GM12878 (cell line): ENCODE data around the gene ADCY7. TPM values are rescaled to one million over a fixed set of nuclear protein-coding genes. Genes with fewer than 3 reads are reported as not detected.

Experiments
- ATAC-seq: fragments of 200-7000 bp; cut with Tn5 transposase; 3 replicates; pipeline ENCODE4 v1.9.1; 2020; ENCODE audit warnings: mild to moderate bottlenecking, moderate library complexity
- BruUV-seq: library from RNA; stranded (reverse); fragments of 400-500 nt; replicated peaks from 2 replicates; lab custom pipeline; 2021; lab: Mats Ljungman, UMichigan
- CTCF ChIA-PET: fragments of 300-600 bp; sonication (Branson Sonifier 250); formaldehyde crosslinking; extraction: SDS; loops from one replicate; lab custom pipeline; 2021; ENCODE audit warnings: inconsistent platforms; lab: Yijun Ruan, JAX
- POLR2A ChIA-PET: fragments of 350-600 bp; formaldehyde crosslinking; extraction: SDS; loops from one replicate; lab custom pipeline; 2021; ENCODE audit warnings: inconsistent platforms; lab: Charles Lee
- RAD21 ChIA-PET: fragments of 300-600 bp; sonication (Branson Sonifier 250); formaldehyde crosslinking; loops from one replicate; lab custom pipeline; 2023; ENCODE audit warnings: antibody characterized with exemption; ENCODE audit not compliant: unreplicated experiment; lab: Charles Lee
- SMC1A ChIA-PET: fragments of 300-600 bp; sonication (Branson Sonifier 250); formaldehyde crosslinking; loops from one replicate; lab custom pipeline; 2023; ENCODE audit not compliant: unreplicated experiment, uncharacterized antibody; lab: Charles Lee
- DNase-seq: peaks from one replicate; pipeline ENCODE4 v3.0.0-alpha.2; 2011; ENCODE audit warnings: low read depth, low spot score
- FAIRE-seq: peaks from 3 replicates; lab custom pipeline; 2011; peaks lifted over from hg19 to GRCh38; lab: Jason Lieb, UNC
- H2AFZ ChIP-seq: 2 replicates; pipeline ENCODE4 v1.6.0; 2011; ENCODE audit warnings: low read depth, low read length, control low read depth; ENCODE audit not compliant: control insufficient read depth
- H3K27ac ChIP-seq: 2 replicates; pipeline ENCODE4 v1.5.1; 2011; ENCODE audit warnings: control low read depth; ENCODE audit not compliant: control insufficient read depth, insufficient read depth
- H3K27me3 ChIP-seq, 2 experiments: replicated peaks in 1 of 2; 2 replicates each; pipeline versions ENCODE4 v1.6.0 to v1.6.1; 2011; ENCODE audit warnings: low read length in 1 of 2; ENCODE audit not compliant: control insufficient read depth in 2 of 2, insufficient read depth in 2 of 2
- H3K36me3 ChIP-seq, 2 experiments: 2 replicates each; pipeline ENCODE4 v1.5.1; 2011; ENCODE audit warnings: low read length in 1 of 2; ENCODE audit not compliant: control insufficient read depth in 2 of 2, insufficient read depth in 2 of 2
- H3K4me1 ChIP-seq: 2 replicates; pipeline ENCODE4 v1.6.1; 2011; ENCODE audit warnings: mild to moderate bottlenecking, low read length, moderate library complexity, mixed read lengths; ENCODE audit not compliant: control insufficient read depth, insufficient read depth
- H3K4me2 ChIP-seq: 2 replicates; pipeline ENCODE4 v1.6.0; 2011; ENCODE audit warnings: control low read depth; ENCODE audit not compliant: control insufficient read depth, insufficient read depth
- H3K4me3 ChIP-seq: fragments of 200-600 bp; sonication (generic); 2 replicates; pipeline ENCODE4 v1.5.1; 2016
- H3K79me2 ChIP-seq: 2 replicates; pipeline ENCODE4 v1.6.0; 2011; ENCODE audit warnings: low read length; ENCODE audit not compliant: control insufficient read depth, insufficient read depth
- H3K9ac ChIP-seq: 2 replicates; pipeline ENCODE4 v1.8.0; 2011; ENCODE audit warnings: low read length, control low read depth, mixed read lengths; ENCODE audit not compliant: control insufficient read depth, insufficient read depth
- H3K9me3 ChIP-seq: replicated peaks from 3 replicates; pipeline ENCODE4 v1.5.1; 2011; ENCODE audit warnings: mild to moderate bottlenecking, low read length; ENCODE audit not compliant: control insufficient read depth, insufficient read depth
- H4K20me1 ChIP-seq: 2 replicates; pipeline ENCODE4 v1.6.0; 2011; ENCODE audit not compliant: control insufficient read depth, insufficient read depth
- BACH1 ChIP-seq: fragments of 450-650 bp; IDR thresholded peaks from 2 replicates; pipeline ENCODE4 v1.6.1; 2017; ENCODE audit warnings: mild to moderate bottlenecking, borderline replicate concordance
- EZH2 ChIP-seq: IDR thresholded peaks from 2 replicates; pipeline ENCODE4 v1.6.1; 2012; ENCODE audit warnings: low read depth, mild to moderate bottlenecking, control low read depth, inconsistent platforms, low read length, borderline replicate concordance; ENCODE audit not compliant: control insufficient read depth
- FOXK2 ChIP-seq: fragments of 450-650 bp; IDR thresholded peaks from 2 replicates; pipeline ENCODE4 v1.6.1; 2017; ENCODE audit warnings: mild to moderate bottlenecking, moderate library complexity
- IRF4 ChIP-seq: IDR thresholded peaks from 2 replicates; pipeline ENCODE4 v1.6.1; 2011; ENCODE audit warnings: low read depth, low read length
- MEF2A ChIP-seq: IDR thresholded peaks from 2 replicates; pipeline ENCODE4 v1.6.1; 2011; ENCODE audit warnings: low read depth, mild to moderate bottlenecking, low read length, moderate library complexity; ENCODE audit not compliant: insufficient read depth
- MTA3 ChIP-seq: IDR thresholded peaks from 2 replicates; pipeline ENCODE4 v1.6.1; 2012; ENCODE audit warnings: low read length, inconsistent platforms, borderline replicate concordance
- MXI1 ChIP-seq: fragments of 150-350 bp; IDR thresholded peaks from 2 replicates; pipeline ENCODE4 v1.6.1; 2011; ENCODE audit warnings: low read depth, mild to moderate bottlenecking, inconsistent platforms, low read length, improper control_type of control experiment
- NFYA ChIP-seq: IDR thresholded peaks from 2 replicates; pipeline ENCODE4 v1.6.1; 2011; ENCODE audit warnings: low read depth, mild to moderate bottlenecking, low read length, improper control_type of control experiment, borderline replicate concordance
- RELA ChIP-seq: fragments of 450-650 bp; IDR thresholded peaks from 2 replicates; pipeline ENCODE4 v1.8.0; 2014; ENCODE audit warnings: borderline replicate concordance; ENCODE audit not compliant: partially characterized antibody
- RFX5 ChIP-seq: IDR thresholded peaks from 2 replicates; pipeline ENCODE4 v1.6.1; 2011; ENCODE audit warnings: low read depth, low read length, improper control_type of control experiment
- SIX5 ChIP-seq: IDR thresholded peaks from 2 replicates; pipeline ENCODE4 v1.6.1; 2011; ENCODE audit warnings: mild to moderate bottlenecking, low read depth, low read length, moderate library complexity; ENCODE audit not compliant: severe bottlenecking
- YY1 ChIP-seq: IDR thresholded peaks from 2 replicates; pipeline ENCODE4 v1.6.1; 2011; ENCODE audit warnings: low read depth, mild to moderate bottlenecking, low read length
- WGBS: methylation state at CpG from one replicate; pipeline ENCODE4 v1.1.6; 2016; ENCODE audit warnings: low lambda C conversion rate; ENCODE audit not compliant: insufficient replicate concordance, insufficient coverage; ENCODE audit errors: missing lambda C conversion rate; 5-methylcytosine and 5-hydroxymethylcytosine counted together
- in situ Hi-C: fragments of 300-500 bp; cut with MboI; formaldehyde crosslinking; loops from 9 replicates; pipeline ENCODE4 v1.14.3; 2018; ENCODE audit warnings: mixed read lengths
- intact Hi-C: fragments of 100-400 bp; cut with micrococcal nuclease; formaldehyde crosslinking; loops from one replicate; pipeline ENCODE4 v1.14.2; 2022; ENCODE audit not compliant: unreplicated experiment
- polyA plus RNA-seq, 11 experiments: library from polyadenylated mRNA; depleted of rRNA in 4 of 11; unstranded in 6 of 11; stranded (reverse) in 5 of 11; fragments of >200 nt; fragmentation: Nextera tagmentation in 4 of 11; fragmentation: Illumina TruSeq in 1 of 11; extraction: Ambion mirVana in 4 of 11; extraction: Trizol in 1 of 11; gene quantifications; 1 replicate in 1 of 11; 2 replicates in 10 of 11; pipeline versions ENCODE4 v1.2.1 to v1.2.3, GENCODE V29; 2011 to 2016; ENCODE audit warnings: inconsistent platforms in 2 of 11, missing spikeins in 2 of 11, low read depth in 1 of 11
- total RNA-seq, 4 experiments: library from RNA; depleted of rRNA in 3 of 4; stranded (reverse); fragments of >200 nt in 3 of 4; fragmentation: Illumina TruSeq in 1 of 4; extraction: Trizol in 1 of 4; gene quantifications; 2 replicates each; pipeline versions ENCODE4 v1.2.1 to v1.2.3, GENCODE V29; 2013 to 2021
- TF ChIP-seq, protein P1 (sequence below): IDR thresholded peaks from 2 replicates; pipeline ENCODE4 v1.6.1; 2011; ENCODE audit warnings: borderline replicate concordance, low read depth, mild to moderate bottlenecking, moderate library complexity, low read length; ENCODE audit not compliant: insufficient read depth, poor library complexity, severe bottlenecking

The ADCY7 gene
- total and polyA plus RNA-seq, 10 of the 15 experiments (the other 5 are each of a cell fraction or from before 2014, with no cell fraction given) = 1.2 to 87.9 (median 24.4) TPM

- Histone ChIP-seq H3K4me2 (no peak overlapping the region), H4K20me1 (no peaks in the 10 kb centered on the region), H3K4me1 (no peaks in the 10 kb centered on the region), H3K27ac (no peak overlapping the region), H3K79me2 (no peaks in the 10 kb centered on the region), H3K9ac (no peak overlapping the region), H2AFZ (no peak overlapping the region), H3K36me3 (peaks cover 5 to 18% of the 10 kb centered on the region in 2 experiments), H3K9me3 (no peaks in the 10 kb centered on the region), H3K4me3 (no peak overlapping the region), H3K27me3 (no peaks in the 10 kb centered on the region)
- BruUV-seq = no TSS peak
- ChIA-PET RAD21 (no interaction called here), CTCF (interaction anchor here (0.6 to 1.5 kb wide), 2 partner anchors 103 to 128 kb away, joined by 3 to 5 read pairs; no protein-coding TSS in a partner anchor), SMC1A (interaction anchor here (1.1 to 1.5 kb wide), 2 partner anchors 17 to 52 kb away, joined by 3 to 4 read pairs; no protein-coding TSS in a partner anchor), POLR2A (no interaction called here)
- TF ChIP-seq FOXK2 = no peak
- TF ChIP-seq SIX5 = no peak
- TF ChIP-seq MTA3 = no peak
- TF ChIP-seq YY1 = no peak
- TF ChIP-seq NFYA = no peak
- no peak for TF ChIP-seq IRF4
- TF ChIP-seq MEF2A = no peak
- TF ChIP-seq MXI1 = no peak
- TF ChIP-seq, protein P1, sequence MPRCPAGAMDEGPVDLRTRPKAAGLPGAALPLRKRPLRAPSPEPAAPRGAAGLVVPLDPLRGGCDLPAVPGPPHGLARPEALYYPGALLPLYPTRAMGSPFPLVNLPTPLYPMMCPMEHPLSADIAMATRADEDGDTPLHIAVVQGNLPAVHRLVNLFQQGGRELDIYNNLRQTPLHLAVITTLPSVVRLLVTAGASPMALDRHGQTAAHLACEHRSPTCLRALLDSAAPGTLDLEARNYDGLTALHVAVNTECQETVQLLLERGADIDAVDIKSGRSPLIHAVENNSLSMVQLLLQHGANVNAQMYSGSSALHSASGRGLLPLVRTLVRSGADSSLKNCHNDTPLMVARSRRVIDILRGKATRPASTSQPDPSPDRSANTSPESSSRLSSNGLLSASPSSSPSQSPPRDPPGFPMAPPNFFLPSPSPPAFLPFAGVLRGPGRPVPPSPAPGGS = no peak
- TF ChIP-seq RELA = no peak
- TF ChIP-seq BACH1 = no peak
- TF ChIP-seq RFX5 = no peak
- TF ChIP-seq EZH2 = no peak
- DNase-seq (no peak), FAIRE-seq (no peak), ATAC-seq (no peak)
- 82% methylated on average over 8 of the region's 8 CpGs for WGBS
- in situ Hi-C loops (no loop called here), intact Hi-C loops (no loop called here)
Observed at GRCh38 chr16:50227665-50228064, 38.7 kb upstream of the ADCY7 start.
